Endothelial cell of umbilical vein (primary cell): ENCODE data around the gene SELENOF.

Experiments
- EZH2 ChIP-seq: IDR thresholded peaks from 2 replicates; pipeline ENCODE4 v1.6.1; 2012; ENCODE audit warnings: borderline replicate concordance, low read depth, mild to moderate bottlenecking, moderate library complexity, low read length, inconsistent platforms; ENCODE audit not compliant: severe bottlenecking
- FOS ChIP-seq: IDR thresholded peaks from 2 replicates; pipeline ENCODE4 v1.6.1; 2011; ENCODE audit warnings: mild to moderate bottlenecking, low read length, moderate library complexity, borderline replicate concordance; ENCODE audit not compliant: insufficient read depth
- GATA2 ChIP-seq: IDR thresholded peaks from 2 replicates; pipeline ENCODE4 v1.7.0; 2011; ENCODE audit warnings: low read depth, mild to moderate bottlenecking, moderate library complexity, mixed read lengths, low read length; ENCODE audit not compliant: insufficient read length, insufficient read depth
- POLR2A ChIP-seq: IDR thresholded peaks from 2 replicates; pipeline ENCODE4 v1.6.1; 2012; ENCODE audit warnings: low read depth, mild to moderate bottlenecking, control low read depth, low read length
- POLR2AphosphoS5 ChIP-seq: IDR thresholded peaks from 2 replicates; pipeline ENCODE4 v1.6.1; 2012; ENCODE audit warnings: low read depth, mild to moderate bottlenecking, control low read depth, low read length, moderate library complexity; ENCODE audit not compliant: insufficient read depth
- TF ChIP-seq, protein P1 (sequence below), 2 donors: IDR thresholded peaks; 1 replicate in 1 of 2; 2 replicates in 1 of 2; pipeline ENCODE4 v1.5.1; 2011; ENCODE audit warnings: low read length in 2 of 2, mild to moderate bottlenecking in 2 of 2, moderate library complexity in 2 of 2, control low read depth in 1 of 2, inconsistent platforms in 1 of 2, low read depth in 1 of 2; ENCODE audit not compliant: insufficient read depth in 1 of 2; ENCODE audit errors: extremely low read depth in 1 of 2

DNA sequence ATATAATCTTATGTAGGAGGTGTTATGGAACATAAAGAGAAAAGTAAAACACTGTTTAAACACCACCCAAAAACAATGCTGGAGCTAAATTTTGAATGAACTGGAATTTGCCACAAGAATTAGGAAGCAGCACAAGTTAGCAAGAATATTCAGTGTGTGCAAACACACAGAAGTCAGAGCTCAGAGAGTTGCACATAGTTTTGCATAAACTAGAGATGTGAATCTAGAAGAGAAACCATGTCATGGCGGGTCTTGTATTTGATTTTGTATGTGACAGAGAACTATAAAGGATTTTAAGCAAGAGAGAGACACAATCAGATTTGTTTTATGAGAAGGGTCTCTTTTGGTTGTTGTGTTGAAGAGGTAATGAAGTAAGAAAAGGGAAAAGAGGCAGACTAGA lies 38.2 kb downstream of the SELENOF start:
- TF ChIP-seq GATA2 (no peak), POLR2A (no peak), POLR2AphosphoS5 (no peak), EZH2 (no peak), FOS (no peak)
- TF ChIP-seq, protein P1, sequence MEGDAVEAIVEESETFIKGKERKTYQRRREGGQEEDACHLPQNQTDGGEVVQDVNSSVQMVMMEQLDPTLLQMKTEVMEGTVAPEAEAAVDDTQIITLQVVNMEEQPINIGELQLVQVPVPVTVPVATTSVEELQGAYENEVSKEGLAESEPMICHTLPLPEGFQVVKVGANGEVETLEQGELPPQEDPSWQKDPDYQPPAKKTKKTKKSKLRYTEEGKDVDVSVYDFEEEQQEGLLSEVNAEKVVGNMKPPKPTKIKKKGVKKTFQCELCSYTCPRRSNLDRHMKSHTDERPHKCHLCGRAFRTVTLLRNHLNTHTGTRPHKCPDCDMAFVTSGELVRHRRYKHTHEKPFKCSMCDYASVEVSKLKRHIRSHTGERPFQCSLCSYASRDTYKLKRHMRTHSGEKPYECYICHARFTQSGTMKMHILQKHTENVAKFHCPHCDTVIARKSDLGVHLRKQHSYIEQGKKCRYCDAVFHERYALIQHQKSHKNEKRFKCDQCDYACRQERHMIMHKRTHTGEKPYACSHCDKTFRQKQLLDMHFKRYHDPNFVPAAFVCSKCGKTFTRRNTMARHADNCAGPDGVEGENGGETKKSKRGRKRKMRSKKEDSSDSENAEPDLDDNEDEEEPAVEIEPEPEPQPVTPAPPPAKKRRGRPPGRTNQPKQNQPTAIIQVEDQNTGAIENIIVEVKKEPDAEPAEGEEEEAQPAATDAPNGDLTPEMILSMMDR (IDR thresholded peaks at IDR 0.05; ENCODE audit: extremely low read depth in 1 of 2, insufficient read depth in 1 of 2, low read depth in 1 of 2, low read length in 2 of 2) = no peak
